ENCODE data around the gene P2RX5. TPM values are rescaled to one million over a fixed set of nuclear protein-coding genes. Genes with fewer than 3 reads are reported as not detected.

P2RX5 gene
- total RNA-seq, 1 donor from 2014 or later: 1.3 TPM

GRCh38 chr17:3678821-3679530 lies 17.0 kb downstream of the P2RX5 start:
- Mint-ChIP-seq H3K27me3 (peaks cover 21% of the 10 kb centered on the region), H3K4me1 (ENCODE audit: unreplicated experiment) (no peaks in the 10 kb centered on the region), H3K4me3 (no peak overlapping the region), H3K9me3 (no peaks in the 10 kb centered on the region), H3K36me3 (no peaks in the 10 kb centered on the region), H3K27ac (no peak overlapping the region)
- TF ChIP-seq, protein P1, sequence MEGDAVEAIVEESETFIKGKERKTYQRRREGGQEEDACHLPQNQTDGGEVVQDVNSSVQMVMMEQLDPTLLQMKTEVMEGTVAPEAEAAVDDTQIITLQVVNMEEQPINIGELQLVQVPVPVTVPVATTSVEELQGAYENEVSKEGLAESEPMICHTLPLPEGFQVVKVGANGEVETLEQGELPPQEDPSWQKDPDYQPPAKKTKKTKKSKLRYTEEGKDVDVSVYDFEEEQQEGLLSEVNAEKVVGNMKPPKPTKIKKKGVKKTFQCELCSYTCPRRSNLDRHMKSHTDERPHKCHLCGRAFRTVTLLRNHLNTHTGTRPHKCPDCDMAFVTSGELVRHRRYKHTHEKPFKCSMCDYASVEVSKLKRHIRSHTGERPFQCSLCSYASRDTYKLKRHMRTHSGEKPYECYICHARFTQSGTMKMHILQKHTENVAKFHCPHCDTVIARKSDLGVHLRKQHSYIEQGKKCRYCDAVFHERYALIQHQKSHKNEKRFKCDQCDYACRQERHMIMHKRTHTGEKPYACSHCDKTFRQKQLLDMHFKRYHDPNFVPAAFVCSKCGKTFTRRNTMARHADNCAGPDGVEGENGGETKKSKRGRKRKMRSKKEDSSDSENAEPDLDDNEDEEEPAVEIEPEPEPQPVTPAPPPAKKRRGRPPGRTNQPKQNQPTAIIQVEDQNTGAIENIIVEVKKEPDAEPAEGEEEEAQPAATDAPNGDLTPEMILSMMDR (conservative IDR thresholded peaks at IDR 0.05): no peak
- DNase-seq (ENCODE audit: extremely low spot score, unreplicated experiment): no peak

DNA sequence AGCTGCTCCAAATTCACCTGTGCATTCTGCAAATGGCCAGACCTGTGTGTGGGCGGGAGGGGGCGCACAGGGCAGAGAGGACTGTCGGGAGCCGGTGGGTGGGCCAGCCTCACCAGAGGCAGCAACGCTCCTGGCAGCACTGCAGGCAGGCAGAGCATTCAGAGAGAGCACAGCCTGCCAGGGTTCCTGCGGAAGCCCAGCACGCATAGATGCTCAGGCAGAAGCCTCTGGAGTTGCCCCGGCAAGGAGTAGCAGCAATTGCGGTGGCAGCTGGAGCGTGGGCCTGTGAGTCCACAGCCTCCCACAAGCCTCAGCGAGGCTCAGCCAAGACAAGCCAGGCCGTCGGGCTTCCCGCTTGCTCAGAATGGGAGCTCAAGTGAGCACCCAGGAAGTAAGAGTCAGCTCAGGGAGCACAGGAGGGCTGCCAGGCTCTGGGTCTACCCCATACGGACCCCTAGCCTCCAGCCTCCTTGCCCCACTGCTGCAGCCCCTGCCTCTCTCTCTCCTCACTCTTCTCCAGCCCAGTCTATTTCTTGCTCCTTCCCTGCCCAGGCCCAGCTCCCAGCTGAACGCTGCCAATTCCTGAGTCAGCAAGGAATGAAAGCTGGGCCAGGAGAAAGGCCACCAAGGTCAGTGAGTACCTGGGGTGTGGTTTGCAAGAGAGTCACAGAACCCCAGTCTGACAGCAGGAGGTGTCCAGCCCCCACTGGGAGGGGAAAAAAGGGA lies 17.7 kb downstream of the P2RX5 start:
- no peak for DNase-seq (ENCODE audit: extremely low spot score, unreplicated experiment)
- Mint-ChIP-seq H3K4me3 (no peak overlapping the region), H3K4me1 (ENCODE audit: unreplicated experiment) (no peaks in the 10 kb centered on the region), H3K27ac (no peak overlapping the region), H3K36me3 (no peaks in the 10 kb centered on the region), H3K27me3 (peaks cover 21% of the 10 kb centered on the region), H3K9me3 (no peaks in the 10 kb centered on the region)
- TF ChIP-seq, protein P1 (conservative IDR thresholded peaks at IDR 0.05): no peak

GRCh38 chr17:3675886-3676285 lies 20.1 kb downstream of the P2RX5 start:
- Mint-ChIP-seq H3K4me3 (no peak overlapping the region), H3K27ac (no peak overlapping the region), H3K4me1 (ENCODE audit: unreplicated experiment) (peaks cover 4% of the 10 kb centered on the region), H3K9me3 (no peaks in the 10 kb centered on the region), H3K27me3 (peaks cover 12% of the 10 kb centered on the region), H3K36me3 (no peaks in the 10 kb centered on the region)
- DNase-seq (ENCODE audit: extremely low spot score, unreplicated experiment): no peak
- TF ChIP-seq, protein P1 (conservative IDR thresholded peaks at IDR 0.05): no peak

GRCh38 chr17:3672571-3672970 lies 23.4 kb downstream of the P2RX5 start:
- Mint-ChIP-seq H3K4me1 (ENCODE audit: unreplicated experiment) (peaks cover 9% of the 10 kb centered on the region), H3K27ac (no peak overlapping the region), H3K36me3 (peaks cover 4% of the 10 kb centered on the region), H3K27me3 (peaks cover 4% of the 10 kb centered on the region), H3K9me3 (no peaks in the 10 kb centered on the region), H3K4me3 (no peak overlapping the region)
- TF ChIP-seq, protein P1 (conservative IDR thresholded peaks at IDR 0.05): no peak
- no peak for DNase-seq (ENCODE audit: extremely low spot score, unreplicated experiment)

- TF ChIP-seq, protein P1 (conservative IDR thresholded peaks at IDR 0.05): no peak
Observed at GRCh38 chr17:3669548-3669947, 26.4 kb downstream of the P2RX5 start.

More at GRCh38 chr17:3669548-3669947, 26.4 kb downstream of the P2RX5 start:
- Mint-ChIP-seq H3K27me3 (no peaks in the 10 kb centered on the region), H3K4me3 (peak overlapping the region; percentile 98), H3K36me3 (peaks cover 4% of the 10 kb centered on the region), H3K27ac (peak overlapping the region; percentile 98), H3K9me3 (no peaks in the 10 kb centered on the region), H3K4me1 (ENCODE audit: unreplicated experiment) (peaks cover 25% of the 10 kb centered on the region)
- no peak for DNase-seq (ENCODE audit: extremely low spot score, unreplicated experiment)

Measured in type B pancreatic cell (in vitro differentiated cells).